ENCODE measurements around the gene CDYL.

DNA sequence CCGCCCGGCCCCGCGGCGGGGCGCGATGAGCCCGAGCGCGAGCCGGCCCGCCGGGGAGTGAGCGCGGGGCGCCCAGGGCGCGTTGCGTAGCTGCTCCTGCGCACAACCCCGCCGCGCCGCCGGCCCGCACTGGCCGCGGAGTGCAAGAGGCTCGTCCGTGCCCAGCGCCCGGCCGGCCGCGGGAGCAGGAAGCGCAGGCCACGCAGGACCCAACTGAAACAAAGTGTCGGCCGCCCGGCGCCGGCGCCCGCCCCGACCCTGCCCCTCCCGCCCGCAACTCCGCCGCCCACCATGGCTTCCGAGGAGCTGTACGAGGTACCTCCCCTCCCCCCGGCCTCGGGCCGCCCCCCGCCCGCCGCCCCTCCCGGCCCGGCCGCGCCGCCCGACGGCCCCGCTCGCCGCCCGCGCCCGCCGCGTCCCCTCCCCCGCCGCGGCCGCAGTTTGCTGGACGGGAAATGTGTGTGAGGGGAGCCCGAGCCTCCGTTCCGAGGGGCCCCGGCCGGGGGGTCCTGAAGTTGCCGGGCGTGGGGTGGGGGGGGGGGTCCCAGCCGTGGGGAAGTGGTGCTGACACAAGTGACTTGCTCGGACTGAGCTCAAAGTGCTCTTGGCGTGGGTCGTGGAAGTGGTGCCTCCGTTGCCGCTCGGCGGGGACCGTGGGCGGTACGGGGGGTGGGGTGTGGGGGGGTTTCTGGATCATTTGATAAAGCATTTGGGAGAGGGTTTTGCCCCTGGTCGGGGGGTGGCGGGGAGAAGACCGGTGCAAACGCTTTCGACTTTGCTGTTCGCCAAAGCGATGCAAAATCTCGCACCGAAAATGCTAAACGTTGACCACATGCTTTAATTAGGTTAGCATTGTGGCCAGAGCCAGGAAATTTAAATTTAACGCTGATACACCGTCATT lies 539 bp downstream of the CDYL start:
- TF ChIP-seq CTCF (IDR thresholded peaks at IDR 0.05; ENCODE audit: insufficient read depth, low read length, poor library complexity, severe bottlenecking) (no peak), EZH2phosphoT487 (conservative IDR thresholded peaks at IDR 0.05; ENCODE audit: low read length) (no peak)

All from SU-DHL-6 (cell line).